Measurements from ENCODE around the gene ASXL1.

- TF ChIP-seq POLR2A (IDR thresholded peaks at IDR 0.05): no peak
- TF ChIP-seq, protein P1, sequence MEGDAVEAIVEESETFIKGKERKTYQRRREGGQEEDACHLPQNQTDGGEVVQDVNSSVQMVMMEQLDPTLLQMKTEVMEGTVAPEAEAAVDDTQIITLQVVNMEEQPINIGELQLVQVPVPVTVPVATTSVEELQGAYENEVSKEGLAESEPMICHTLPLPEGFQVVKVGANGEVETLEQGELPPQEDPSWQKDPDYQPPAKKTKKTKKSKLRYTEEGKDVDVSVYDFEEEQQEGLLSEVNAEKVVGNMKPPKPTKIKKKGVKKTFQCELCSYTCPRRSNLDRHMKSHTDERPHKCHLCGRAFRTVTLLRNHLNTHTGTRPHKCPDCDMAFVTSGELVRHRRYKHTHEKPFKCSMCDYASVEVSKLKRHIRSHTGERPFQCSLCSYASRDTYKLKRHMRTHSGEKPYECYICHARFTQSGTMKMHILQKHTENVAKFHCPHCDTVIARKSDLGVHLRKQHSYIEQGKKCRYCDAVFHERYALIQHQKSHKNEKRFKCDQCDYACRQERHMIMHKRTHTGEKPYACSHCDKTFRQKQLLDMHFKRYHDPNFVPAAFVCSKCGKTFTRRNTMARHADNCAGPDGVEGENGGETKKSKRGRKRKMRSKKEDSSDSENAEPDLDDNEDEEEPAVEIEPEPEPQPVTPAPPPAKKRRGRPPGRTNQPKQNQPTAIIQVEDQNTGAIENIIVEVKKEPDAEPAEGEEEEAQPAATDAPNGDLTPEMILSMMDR (IDR thresholded peaks at IDR 0.05): peak in 5 of 7 experiments; percentile 64 to 87 (median 81)
Observed at GRCh38 chr20:32484958-32485769, 127.0 kb downstream of the ASXL1 start.

All from stomach (tissue), 4 donors.